GM13977 (cell line): ENCODE data around the gene TBC1D10B.

ENCODE experiments used
- DNase-seq: peaks from one replicate; pipeline ENCODE4 v3.0.0; 2012; ENCODE audit warnings: low spot score
- in situ Hi-C: fragments of 300-500 bp; cut with MboI; formaldehyde crosslinking; loops from one replicate; pipeline ENCODE4 v1.12.0; 2022; ENCODE audit warnings: low sequenced_read_pairs, low pct_unique_long_range_greater_than_20kb, mixed read lengths, inconsistent platforms; ENCODE audit not compliant: unreplicated experiment
- TF ChIP-seq, protein P1 (sequence below): IDR thresholded peaks from 2 replicates; pipeline ENCODE4 v1.5.1; 2012; ENCODE audit warnings: mild to moderate bottlenecking, control low read depth; ENCODE audit not compliant: insufficient read depth; ENCODE audit errors: extremely low read depth, missing control alignments

Gene TBC1D10B

DNA sequence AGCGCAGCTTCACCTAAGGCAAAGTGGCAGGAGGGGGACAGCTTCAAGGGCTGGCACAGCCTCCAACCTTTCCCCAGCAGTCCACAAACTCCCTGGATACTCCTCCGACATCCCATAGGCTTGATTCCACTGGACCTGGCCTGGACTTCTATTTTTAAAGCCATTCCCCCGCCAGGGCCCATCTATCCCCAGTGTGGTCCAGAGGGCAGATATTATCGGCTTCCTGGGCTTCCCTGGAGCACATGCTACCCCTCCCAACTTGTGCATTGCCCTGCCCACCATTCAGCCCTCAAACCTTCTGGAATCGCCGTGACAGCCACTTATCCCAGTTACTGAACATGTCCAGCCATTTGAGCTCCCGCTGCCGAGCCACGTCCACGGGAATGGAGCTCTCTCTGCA, 5.1 kb downstream of the TBC1D10B start:
- in situ Hi-C loops = no loop called here
- DNase-seq = no peak
- TF ChIP-seq, protein P1, sequence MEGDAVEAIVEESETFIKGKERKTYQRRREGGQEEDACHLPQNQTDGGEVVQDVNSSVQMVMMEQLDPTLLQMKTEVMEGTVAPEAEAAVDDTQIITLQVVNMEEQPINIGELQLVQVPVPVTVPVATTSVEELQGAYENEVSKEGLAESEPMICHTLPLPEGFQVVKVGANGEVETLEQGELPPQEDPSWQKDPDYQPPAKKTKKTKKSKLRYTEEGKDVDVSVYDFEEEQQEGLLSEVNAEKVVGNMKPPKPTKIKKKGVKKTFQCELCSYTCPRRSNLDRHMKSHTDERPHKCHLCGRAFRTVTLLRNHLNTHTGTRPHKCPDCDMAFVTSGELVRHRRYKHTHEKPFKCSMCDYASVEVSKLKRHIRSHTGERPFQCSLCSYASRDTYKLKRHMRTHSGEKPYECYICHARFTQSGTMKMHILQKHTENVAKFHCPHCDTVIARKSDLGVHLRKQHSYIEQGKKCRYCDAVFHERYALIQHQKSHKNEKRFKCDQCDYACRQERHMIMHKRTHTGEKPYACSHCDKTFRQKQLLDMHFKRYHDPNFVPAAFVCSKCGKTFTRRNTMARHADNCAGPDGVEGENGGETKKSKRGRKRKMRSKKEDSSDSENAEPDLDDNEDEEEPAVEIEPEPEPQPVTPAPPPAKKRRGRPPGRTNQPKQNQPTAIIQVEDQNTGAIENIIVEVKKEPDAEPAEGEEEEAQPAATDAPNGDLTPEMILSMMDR = no peak

DNA sequence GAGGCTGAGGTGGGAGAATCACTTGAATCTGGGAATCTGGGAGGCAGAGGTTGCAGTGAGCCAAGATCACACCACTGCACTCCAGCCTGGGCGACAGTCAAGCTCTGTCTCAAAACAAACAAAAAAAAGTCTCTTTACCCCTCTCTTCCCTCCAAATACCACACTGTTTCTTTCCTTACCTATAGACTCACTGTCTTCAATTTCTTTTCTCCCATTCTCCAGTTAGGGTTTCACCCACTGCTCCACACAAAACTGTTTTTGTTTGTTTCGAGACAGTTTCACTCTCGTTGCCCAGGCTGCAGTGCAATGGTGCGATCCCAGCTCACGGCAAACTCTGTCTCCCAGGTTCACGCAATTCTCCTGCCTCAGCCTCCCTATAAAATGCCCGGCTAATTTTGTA, 9.1 kb downstream of the TBC1D10B start:
- in situ Hi-C loops = no loop called here
- TF ChIP-seq, protein P1 = no peak
- no peak for DNase-seq

DNA sequence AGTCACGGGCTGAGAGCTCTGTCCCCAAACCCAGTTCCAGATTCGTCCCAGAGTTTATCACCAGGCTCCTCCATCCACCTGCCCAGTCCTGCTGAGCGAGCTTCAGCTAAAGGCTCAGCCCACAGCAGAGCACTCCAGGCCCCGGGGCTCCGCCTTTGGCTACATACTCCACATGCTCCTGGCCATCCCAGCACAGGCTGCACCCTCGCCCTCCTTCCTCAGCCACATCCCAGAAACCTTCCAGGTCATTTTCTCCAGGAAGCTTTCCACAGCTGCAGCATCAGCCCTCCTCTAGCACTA, 10.5 kb downstream of the TBC1D10B start:
- in situ Hi-C loops = no loop called here
- DNase-seq = no peak
- TF ChIP-seq, protein P1 = no peak

DNA sequence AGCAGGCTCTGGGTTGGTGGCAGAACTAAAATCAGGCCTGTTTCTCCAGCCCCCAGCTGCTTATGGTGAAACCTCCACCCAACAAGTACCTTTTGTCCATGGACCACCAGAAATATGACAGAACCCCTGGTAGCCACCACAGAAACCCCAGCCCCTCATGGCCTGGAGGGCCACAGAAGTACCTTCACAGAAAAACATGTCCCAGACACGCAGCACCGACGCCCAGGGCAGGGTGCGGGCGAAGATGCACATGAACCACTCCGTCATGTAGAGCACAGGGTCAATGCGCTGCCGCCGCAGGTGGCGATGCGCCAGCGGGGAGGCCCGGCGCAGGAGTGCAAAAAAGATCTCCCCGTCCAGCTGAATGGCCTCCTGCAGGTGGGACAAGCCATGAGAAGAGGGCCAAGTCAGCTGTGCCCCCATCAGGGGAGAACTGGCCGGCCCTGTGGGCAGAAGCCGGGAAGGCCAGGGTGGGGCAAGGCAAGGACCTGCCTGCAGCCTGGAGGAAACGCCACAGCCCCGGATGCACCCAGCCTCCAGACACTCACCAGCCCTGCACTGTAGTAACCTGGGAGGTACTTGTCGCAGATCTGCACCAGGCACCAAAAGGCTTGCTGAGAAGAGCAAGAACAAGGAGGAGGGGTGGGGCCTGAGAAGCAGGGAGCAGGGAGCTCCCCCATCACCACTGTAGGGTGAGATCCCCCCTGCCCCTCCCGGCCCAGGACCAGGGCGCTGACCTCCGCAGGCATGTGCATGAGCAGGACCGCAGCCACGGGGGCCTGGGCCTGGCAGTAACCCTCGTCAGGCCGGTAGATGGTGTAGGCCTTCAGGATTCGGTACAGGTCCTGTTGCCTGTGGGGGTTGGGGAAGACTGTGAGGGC, 11.1 kb downstream of the TBC1D10B start:
- TF ChIP-seq, protein P1 = no peak

DNA sequence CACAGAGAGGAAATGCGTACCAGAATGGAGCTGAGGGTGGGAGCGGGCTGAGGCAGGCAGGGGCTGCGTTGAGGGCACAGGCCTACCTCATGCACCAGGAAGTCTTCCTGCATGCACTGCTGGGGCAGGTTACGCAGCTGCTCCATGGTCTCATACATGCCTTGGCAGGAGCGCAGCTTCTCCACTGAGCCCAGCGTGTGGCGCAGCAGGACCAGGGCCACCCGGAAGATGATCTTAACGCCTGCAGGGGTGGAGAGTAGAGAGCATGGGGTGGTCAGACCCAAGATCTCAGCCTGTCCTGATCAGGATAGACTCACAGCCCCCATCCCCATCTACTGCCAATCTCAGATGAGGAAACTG, 11.7 kb downstream of the TBC1D10B start:
- TF ChIP-seq, protein P1 = no peak
- DNase-seq = no peak
- in situ Hi-C loops = no loop called here

More for the DNA sequence above, 11.1 kb downstream of the TBC1D10B start:
- no peak for DNase-seq
- in situ Hi-C loops = no loop called here

DNA sequence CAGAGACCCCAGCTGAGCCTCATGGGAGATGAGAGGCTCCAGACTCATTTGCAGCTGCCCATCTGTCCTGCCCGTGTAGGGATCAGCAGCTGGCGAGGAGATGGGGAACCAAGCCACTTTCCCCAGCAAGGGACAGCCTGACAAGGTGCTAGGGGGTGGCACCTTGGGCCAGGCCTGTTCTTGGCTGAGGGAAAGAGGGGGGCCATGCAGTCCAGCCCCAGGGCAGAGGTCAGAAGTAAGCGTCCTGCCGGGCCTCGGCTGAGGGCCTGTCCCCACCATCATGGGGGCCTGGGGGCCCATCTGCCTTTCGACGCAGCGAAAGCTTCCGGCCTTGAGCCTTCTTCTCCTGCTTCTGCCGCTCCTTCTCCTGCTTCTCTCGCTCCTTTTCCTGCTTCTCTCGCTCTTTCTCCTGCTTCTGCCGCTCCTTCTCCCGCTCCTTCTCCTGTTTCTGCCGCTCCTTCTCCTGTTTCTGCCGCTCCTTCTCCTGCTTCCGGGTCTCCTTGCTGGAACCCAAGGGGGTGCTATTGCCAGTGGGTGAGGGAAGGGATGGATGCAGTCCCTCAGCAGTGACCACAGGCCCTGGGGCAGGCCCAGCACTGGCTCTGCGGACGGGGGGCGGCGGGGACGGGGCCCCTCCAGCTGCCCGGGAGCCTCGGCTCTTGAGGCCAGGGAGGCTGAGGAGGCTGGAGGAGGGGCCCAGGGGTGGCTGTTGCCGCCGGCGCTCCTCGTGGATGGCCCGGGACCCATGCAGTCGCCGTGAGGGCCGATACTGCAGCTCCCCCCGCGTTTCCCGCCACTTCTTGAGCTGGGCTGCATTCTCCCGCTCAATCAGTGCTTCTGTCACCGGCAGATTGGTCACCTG, 12.3 kb downstream of the TBC1D10B start:
- in situ Hi-C loops = no loop called here
- no peak for DNase-seq
- TF ChIP-seq, protein P1 = no peak
